Activated CD8-positive, alpha-beta memory T cell treated with anti-CD3 and anti-CD28 coated beads, Interleukin-2, amount 10 ng/mL, durations not matched to agents 7 days and 5 days (primary cell): ENCODE measurements around the gene EHD3. TPM values are rescaled to one million over a fixed set of nuclear protein-coding genes. Genes with fewer than 3 reads are reported as not detected.

Source experiments
- ATAC-seq: fragments of 150-1000 bp; cut with Tn5 transposase; one replicate; pipeline ENCODE4 v1.10.0; 2021; ENCODE audit warnings: moderate library complexity
- CTCF ChIA-PET: fragments of 350-600 bp; sonication (Branson Sonifier 250); formaldehyde crosslinking; loops from one replicate; lab custom pipeline; 2021; ENCODE audit warnings: antibody characterized with exemption; lab: Charles Lee
- DNase-seq: peaks from one replicate; pipeline ENCODE4 v3.0.0-alpha.2; 2020
- H3K27ac Mint-ChIP-seq: one replicate; pipeline ENCODE4 v1.8.0; 2021; ENCODE audit warnings: mild to moderate bottlenecking, mixed read lengths
- H3K27me3 Mint-ChIP-seq: one replicate; pipeline ENCODE4 v1.8.0; 2021; ENCODE audit warnings: mixed read lengths
- H3K36me3 Mint-ChIP-seq: one replicate; pipeline ENCODE4 v1.8.0; 2021; ENCODE audit warnings: mild to moderate bottlenecking, mixed read lengths
- H3K4me1 Mint-ChIP-seq: one replicate; pipeline ENCODE4 v1.8.0; 2021; ENCODE audit warnings: mixed read lengths
- H3K4me3 Mint-ChIP-seq: one replicate; pipeline ENCODE4 v1.8.0; 2021; ENCODE audit warnings: mild to moderate bottlenecking, moderate library complexity, mixed read lengths
- H3K9me3 Mint-ChIP-seq: one replicate; pipeline ENCODE4 v1.8.0; 2022; ENCODE audit warnings: low read depth, mixed read lengths
- total RNA-seq, 2 experiments: library from RNA; stranded (reverse); gene quantifications; one replicate each; pipeline ENCODE4 v1.2.3, GENCODE V29; 2021

The EHD3 gene
- total RNA-seq, 2 experiments from 2014 or later = 0.41 to 1.1 TPM

GRCh38 chr2:31200972-31201371, 33.0 kb upstream of the EHD3 start:
- no peak for ATAC-seq
- Mint-ChIP-seq H3K36me3 (no peaks in the 10 kb centered on the region), H3K4me1 (no peaks in the 10 kb centered on the region)

GRCh38 chr2:31202041-31202440, 31.9 kb upstream of the EHD3 start:
- Mint-ChIP-seq H3K27me3 (no peaks in the 10 kb centered on the region), H3K36me3 (no peaks in the 10 kb centered on the region), H3K9me3 (no peaks in the 10 kb centered on the region), H3K27ac (no peak overlapping the region), H3K4me3 (no peak overlapping the region), H3K4me1 (no peaks in the 10 kb centered on the region)
- DNase-seq = no peak
- CTCF ChIA-PET = no interaction called here
- ATAC-seq = no peak

More at GRCh38 chr2:31200972-31201371, 33.0 kb upstream of the EHD3 start:
- no peak overlapping the region for H3K27ac Mint-ChIP-seq
- CTCF ChIA-PET = no interaction called here
- no peak for DNase-seq
- H3K9me3 Mint-ChIP-seq = no peaks in the 10 kb centered on the region
- no peak overlapping the region for H3K4me3 Mint-ChIP-seq
- no peaks in the 10 kb centered on the region for H3K27me3 Mint-ChIP-seq

GRCh38 chr2:31202833-31203232, 31.1 kb upstream of the EHD3 start:
- H3K4me1 Mint-ChIP-seq = peaks cover 1% of the 10 kb centered on the region
- no peak overlapping the region for H3K4me3 Mint-ChIP-seq
- CTCF ChIA-PET = no interaction called here
- H3K36me3 Mint-ChIP-seq = no peaks in the 10 kb centered on the region
- no peak overlapping the region for H3K27ac Mint-ChIP-seq
- H3K9me3 Mint-ChIP-seq = no peaks in the 10 kb centered on the region
- no peak for ATAC-seq
- no peaks in the 10 kb centered on the region for H3K27me3 Mint-ChIP-seq
- no peak for DNase-seq

GRCh38 chr2:31203916-31204315, 30.0 kb upstream of the EHD3 start:
- Mint-ChIP-seq H3K4me3 (no peak overlapping the region), H3K27ac (no peak overlapping the region), H3K36me3 (no peaks in the 10 kb centered on the region), H3K27me3 (no peaks in the 10 kb centered on the region), H3K9me3 (no peaks in the 10 kb centered on the region), H3K4me1 (peaks cover 5% of the 10 kb centered on the region)
- CTCF ChIA-PET = no interaction called here
- ATAC-seq = no peak
- DNase-seq = no peak

- Mint-ChIP-seq H3K36me3 (no peaks in the 10 kb centered on the region), H3K4me3 (no peak overlapping the region), H3K27me3 (no peaks in the 10 kb centered on the region), H3K4me1 (peaks cover 5% of the 10 kb centered on the region), H3K27ac (no peak overlapping the region), H3K9me3 (no peaks in the 10 kb centered on the region)
- DNase-seq (no peak), ATAC-seq (no peak)
- CTCF ChIA-PET = no interaction called here
These were observed 29.2 kb upstream of the EHD3 start for GRCh38 chr2:31204783-31205182.

- H3K9me3 Mint-ChIP-seq = no peaks in the 10 kb centered on the region
- CTCF ChIA-PET = no interaction called here
- ATAC-seq (no peak), DNase-seq (no peak)
- no peak overlapping the region for H3K4me3 Mint-ChIP-seq
- no peaks in the 10 kb centered on the region for H3K27me3 Mint-ChIP-seq
- peaks cover 5% of the 10 kb centered on the region for H3K4me1 Mint-ChIP-seq
- no peaks in the 10 kb centered on the region for H3K36me3 Mint-ChIP-seq
- H3K27ac Mint-ChIP-seq = no peak overlapping the region
These were observed 28.8 kb upstream of the EHD3 start for GRCh38 chr2:31205186-31205585.

GRCh38 chr2:31205613-31206012, 28.3 kb upstream of the EHD3 start:
- Mint-ChIP-seq H3K27ac (no peak overlapping the region), H3K27me3 (no peaks in the 10 kb centered on the region), H3K4me1 (peaks cover 5% of the 10 kb centered on the region), H3K4me3 (no peak overlapping the region), H3K36me3 (no peaks in the 10 kb centered on the region), H3K9me3 (no peaks in the 10 kb centered on the region)
- CTCF ChIA-PET = no interaction called here
- DNase-seq = no peak
- no peak for ATAC-seq

GRCh38 chr2:31207790-31208189, 26.2 kb upstream of the EHD3 start:
- CTCF ChIA-PET = interaction anchor here (1.4 kb wide), 1 partner anchor 9 kb away, joined by 4 read pairs; the partner anchor contains the start of gene CAPN14
- no peak for DNase-seq
- H3K27me3 Mint-ChIP-seq = no peaks in the 10 kb centered on the region
- no peak overlapping the region for H3K4me3 Mint-ChIP-seq
- H3K4me1 Mint-ChIP-seq = peaks cover 5% of the 10 kb centered on the region
- no peak overlapping the region for H3K27ac Mint-ChIP-seq
- no peaks in the 10 kb centered on the region for H3K9me3 Mint-ChIP-seq
- ATAC-seq = no peak
- no peaks in the 10 kb centered on the region for H3K36me3 Mint-ChIP-seq

GRCh38 chr2:31208240-31208639, 25.7 kb upstream of the EHD3 start:
- Mint-ChIP-seq H3K9me3 (no peaks in the 10 kb centered on the region), H3K27ac (no peak overlapping the region), H3K4me1 (peaks cover 5% of the 10 kb centered on the region), H3K27me3 (no peaks in the 10 kb centered on the region), H3K4me3 (no peak overlapping the region), H3K36me3 (no peaks in the 10 kb centered on the region)
- CTCF ChIA-PET = interaction anchor here (1.4 kb wide), 1 partner anchor 9 kb away, joined by 4 read pairs; the partner anchor contains the start of gene CAPN14
- DNase-seq (no peak), ATAC-seq (no peak)

- H3K4me1 Mint-ChIP-seq = peaks cover 28% of the 10 kb centered on the region
- DNase-seq = no peak
- no peak overlapping the region for H3K27ac Mint-ChIP-seq
- no peak for ATAC-seq
- H3K4me3 Mint-ChIP-seq = no peak overlapping the region
- H3K27me3 Mint-ChIP-seq = no peaks in the 10 kb centered on the region
- no peaks in the 10 kb centered on the region for H3K9me3 Mint-ChIP-seq
- CTCF ChIA-PET = no interaction called here
- no peaks in the 10 kb centered on the region for H3K36me3 Mint-ChIP-seq
These were observed 21.0 kb upstream of the EHD3 start for GRCh38 chr2:31212659-31213600.

- DNase-seq = no peak
- Mint-ChIP-seq H3K27ac (no peak overlapping the region), H3K27me3 (no peaks in the 10 kb centered on the region), H3K4me3 (no peak overlapping the region), H3K4me1 (peaks cover 26% of the 10 kb centered on the region), H3K36me3 (no peaks in the 10 kb centered on the region), H3K9me3 (no peaks in the 10 kb centered on the region)
- CTCF ChIA-PET = no interaction called here
- no peak for ATAC-seq
These were observed 20.1 kb upstream of the EHD3 start for GRCh38 chr2:31213601-31214443.

GRCh38 chr2:31214444-31214915, 19.5 kb upstream of the EHD3 start:
- no peaks in the 10 kb centered on the region for H3K9me3 Mint-ChIP-seq
- no peak overlapping the region for H3K27ac Mint-ChIP-seq
- no peak for DNase-seq
- no peaks in the 10 kb centered on the region for H3K36me3 Mint-ChIP-seq
- no peak for ATAC-seq
- H3K4me1 Mint-ChIP-seq = peaks cover 31% of the 10 kb centered on the region
- CTCF ChIA-PET = no interaction called here
- peaks cover 2% of the 10 kb centered on the region for H3K27me3 Mint-ChIP-seq
- H3K4me3 Mint-ChIP-seq = no peak overlapping the region

GRCh38 chr2:31216734-31217133, 17.2 kb upstream of the EHD3 start:
- peaks cover 6% of the 10 kb centered on the region for H3K27me3 Mint-ChIP-seq
- peaks cover 41% of the 10 kb centered on the region for H3K4me1 Mint-ChIP-seq
- no peaks in the 10 kb centered on the region for H3K9me3 Mint-ChIP-seq
- no peak overlapping the region for H3K4me3 Mint-ChIP-seq
- no peak overlapping the region for H3K27ac Mint-ChIP-seq
- CTCF ChIA-PET = interaction anchor here (0.9 kb wide), 1 partner anchor 9 kb away, joined by 4 read pairs; no protein-coding TSS in a partner anchor
- ATAC-seq (peak; percentile 70), DNase-seq (no peak)
- H3K36me3 Mint-ChIP-seq = no peaks in the 10 kb centered on the region
